ENCODE results near the gene CSHL1.
"Not testable (repeated sequence)": the region's sequence is repeated elsewhere in the genome, so short reads cannot be mapped to it uniquely, and the experiment has no call there.

CSHL1 gene

GRCh38 chr17:63918789-63919305 lies 7.8 kb upstream of the CSHL1 start, which contains the start of gene GH1:
Gene GH1 (minus strand): TSS chr17:63918839. CDS start chr17:63918776, 63 bp downstream.
- not testable (repeated sequence) for DNase-seq (ENCODE audit: low spot score)

GRCh38 chr17:63918305-63918704 lies 7.2 kb upstream of the CSHL1 start:
- no peak for DNase-seq (ENCODE audit: low spot score)

- no peak for DNase-seq (ENCODE audit: low spot score)
These were observed 6.6 kb upstream of the CSHL1 start for GRCh38 chr17:63917646-63918045.

- DNase-seq (ENCODE audit: low spot score): not testable (repeated sequence)
These were observed 6.1 kb upstream of the CSHL1 start for GRCh38 chr17:63917206-63917605.

GRCh38 chr17:63916566-63917185 lies 5.6 kb upstream of the CSHL1 start:
- no peak for DNase-seq (ENCODE audit: low spot score)

- not testable (repeated sequence) for DNase-seq (ENCODE audit: low spot score)
These were observed 4.7 kb upstream of the CSHL1 start for GRCh38 chr17:63915753-63916152.

- no peak for DNase-seq (ENCODE audit: low spot score)
These were observed 3.4 kb upstream of the CSHL1 start for GRCh38 chr17:63914471-63914870.

- no peak for DNase-seq (ENCODE audit: low spot score)
These were observed 621 bp upstream of the CSHL1 start for GRCh38 chr17:63911657-63912100.

- no peak for DNase-seq (ENCODE audit: low spot score)
These were observed 962 bp downstream of the CSHL1 start for GRCh38 chr17:63910096-63910495.

- not testable (repeated sequence) for DNase-seq (ENCODE audit: low spot score)
These were observed 1.5 kb downstream of the CSHL1 start for GRCh38 chr17:63909586-63909985.

- DNase-seq (ENCODE audit: low spot score): not testable (repeated sequence)
These were observed 3.8 kb downstream of the CSHL1 start for GRCh38 chr17:63907161-63907778.

GRCh38 chr17:63904796-63905195 lies 6.3 kb downstream of the CSHL1 start:
- DNase-seq (ENCODE audit: low spot score): not testable (repeated sequence)

GRCh38 chr17:63903787-63904201 lies 7.3 kb downstream of the CSHL1 start:
- not testable (repeated sequence) for DNase-seq (ENCODE audit: low spot score)

- DNase-seq (ENCODE audit: low spot score): not testable (repeated sequence)
These were observed 9.1 kb downstream of the CSHL1 start for GRCh38 chr17:63901971-63902370.

- not testable (repeated sequence) for DNase-seq (ENCODE audit: low spot score)
These were observed 11.9 kb downstream of the CSHL1 start for GRCh38 chr17:63898899-63899798.

- not testable (repeated sequence) for DNase-seq (ENCODE audit: low spot score)
These were observed 14.3 kb downstream of the CSHL1 start, which contains the start of gene CSH1 for GRCh38 chr17:63896524-63897354. Gene CSH1 (minus strand): TSS chr17:63896574. CDS start chr17:63896511, 63 bp downstream.

- not testable (repeated sequence) for DNase-seq (ENCODE audit: low spot score)
These were observed 16.2 kb downstream of the CSHL1 start for GRCh38 chr17:63894821-63895220.

GRCh38 chr17:63894021-63894420 lies 17.0 kb downstream of the CSHL1 start:
- DNase-seq (ENCODE audit: low spot score): not testable (repeated sequence)

GRCh38 chr17:63892316-63893037 lies 18.6 kb downstream of the CSHL1 start:
- not testable (repeated sequence) for DNase-seq (ENCODE audit: low spot score)
